K562 (cell line): ENCODE data around the gene NSF. TPM values are rescaled to one million over a fixed set of nuclear protein-coding genes. Genes with fewer than 3 reads are reported as not detected.

Experiments
- HLTF ChIP-seq: fragments of 450-650 bp; IDR thresholded peaks from 2 replicates; pipeline ENCODE4 v1.6.1; 2016
- NFIC ChIP-seq: fragments of 450-650 bp; IDR thresholded peaks from 2 replicates; pipeline ENCODE4 v1.6.1; 2017; ENCODE audit warnings: mild to moderate bottlenecking, inconsistent platforms
- TARDBP ChIP-seq: fragments of 450-650 bp; IDR thresholded peaks from 2 replicates; pipeline ENCODE4 v1.6.1; 2016
- ZBTB11 ChIP-seq, 3 experiments: fragments of 200-800 bp in 1 of 3; fragments of 250-450 bp in 1 of 3; fragments of 450-650 bp in 1 of 3; sonication (Bioruptor Pico) in 1 of 3; sonication (Bioruptor generic) in 1 of 3; formaldehyde crosslinking in 1 of 3; IDR thresholded peaks; 2 replicates each; pipeline versions ENCODE4 v1.6.1 to v1.8.0; 2016 to 2022; ENCODE audit warnings: mild to moderate bottlenecking in 2 of 3, missing genetic modification characterization in 2 of 3, missing compliant biosample characterization in 1 of 3, moderate library complexity in 1 of 3
- ZBTB7A ChIP-seq: IDR thresholded peaks from 2 replicates; pipeline ENCODE4 v1.6.1; 2011; ENCODE audit warnings: low read depth, mild to moderate bottlenecking, low read length, moderate library complexity, borderline replicate concordance; ENCODE audit not compliant: control insufficient read depth
- ZFX ChIP-seq: sonication (generic); formaldehyde crosslinking; IDR thresholded peaks from 2 replicates; pipeline ENCODE4 v1.8.0; 2022; ENCODE audit warnings: mild to moderate bottlenecking, missing genetic modification reagents, moderate library complexity
- ZNF282 ChIP-seq: sonication (generic); formaldehyde crosslinking; IDR thresholded peaks from 2 replicates; pipeline ENCODE4 v1.8.1; 2023; ENCODE audit warnings: missing genetic modification reagents
- ZNF766 ChIP-seq: fragments of 200-800 bp; sonication (Bioruptor generic); conservative IDR thresholded peaks from 2 replicates; pipeline ENCODE4 v1.6.1; 2016; ENCODE audit warnings: missing genetic modification characterization, missing compliant biosample characterization
- polyA plus RNA-seq, 8 experiments: library from polyadenylated mRNA; depleted of rRNA in 4 of 8; stranded (reverse) in 5 of 8; unstranded in 3 of 8; fragments of >200 nt; fragmentation: Nextera tagmentation in 2 of 8; fragmentation: Illumina TruSeq in 1 of 8; extraction: Ambion mirVana in 2 of 8; extraction: Trizol in 1 of 8; gene quantifications; 2 replicates each; pipeline versions ENCODE4 v1.2.1 to v1.2.3, GENCODE V29; 2011 to 2014; ENCODE audit warnings: inconsistent platforms in 1 of 8, missing spikeins in 1 of 8
- total RNA-seq, 7 experiments: library from RNA; depleted of rRNA in 6 of 7; stranded (reverse); fragments of >200 nt in 6 of 7; fragmentation: Illumina TruSeq in 2 of 7; extraction: Trizol in 2 of 7; gene quantifications; 2 replicates each; pipeline versions ENCODE4 v1.2.1 to v1.2.3, GENCODE V29; 2011 to 2021; ENCODE audit warnings: low replicate concordance in 1 of 7
- TF ChIP-seq, protein P1 (sequence below): fragments of 200-800 bp; sonication (Bioruptor generic); IDR thresholded peaks from 2 replicates; pipeline ENCODE4 v1.6.1; 2016; ENCODE audit warnings: missing genetic modification characterization, missing compliant biosample characterization

The NSF gene
- total and polyA plus RNA-seq, 9 of the 15 experiments (the other 6 are each of a cell fraction or from before 2014, with no cell fraction given): 16.7 to 39.8 (median 36.7) TPM

GRCh38 chr17:46774108-46774737 lies 183.8 kb downstream of the NSF start (continued):
- TF ChIP-seq ZBTB11 (CRISPR knock-in tag; IDR thresholded peaks at IDR 0.05) (no peak), ZNF766 (CRISPR knock-in tag) (no peak), HLTF (no peak), ZBTB7A (peak; percentile 16; the same call in 1 of the 2 replicates), ZFX (CRISPR knock-in tag) (0 out of 2 replicates have a peak, but pooled peaks have one; percentile 11), TARDBP (no peak), ZNF282 (0 out of 2 replicates have a peak, but pooled peaks have one; percentile 7), NFIC (peak; percentile 70)
- TF ChIP-seq, protein P1, sequence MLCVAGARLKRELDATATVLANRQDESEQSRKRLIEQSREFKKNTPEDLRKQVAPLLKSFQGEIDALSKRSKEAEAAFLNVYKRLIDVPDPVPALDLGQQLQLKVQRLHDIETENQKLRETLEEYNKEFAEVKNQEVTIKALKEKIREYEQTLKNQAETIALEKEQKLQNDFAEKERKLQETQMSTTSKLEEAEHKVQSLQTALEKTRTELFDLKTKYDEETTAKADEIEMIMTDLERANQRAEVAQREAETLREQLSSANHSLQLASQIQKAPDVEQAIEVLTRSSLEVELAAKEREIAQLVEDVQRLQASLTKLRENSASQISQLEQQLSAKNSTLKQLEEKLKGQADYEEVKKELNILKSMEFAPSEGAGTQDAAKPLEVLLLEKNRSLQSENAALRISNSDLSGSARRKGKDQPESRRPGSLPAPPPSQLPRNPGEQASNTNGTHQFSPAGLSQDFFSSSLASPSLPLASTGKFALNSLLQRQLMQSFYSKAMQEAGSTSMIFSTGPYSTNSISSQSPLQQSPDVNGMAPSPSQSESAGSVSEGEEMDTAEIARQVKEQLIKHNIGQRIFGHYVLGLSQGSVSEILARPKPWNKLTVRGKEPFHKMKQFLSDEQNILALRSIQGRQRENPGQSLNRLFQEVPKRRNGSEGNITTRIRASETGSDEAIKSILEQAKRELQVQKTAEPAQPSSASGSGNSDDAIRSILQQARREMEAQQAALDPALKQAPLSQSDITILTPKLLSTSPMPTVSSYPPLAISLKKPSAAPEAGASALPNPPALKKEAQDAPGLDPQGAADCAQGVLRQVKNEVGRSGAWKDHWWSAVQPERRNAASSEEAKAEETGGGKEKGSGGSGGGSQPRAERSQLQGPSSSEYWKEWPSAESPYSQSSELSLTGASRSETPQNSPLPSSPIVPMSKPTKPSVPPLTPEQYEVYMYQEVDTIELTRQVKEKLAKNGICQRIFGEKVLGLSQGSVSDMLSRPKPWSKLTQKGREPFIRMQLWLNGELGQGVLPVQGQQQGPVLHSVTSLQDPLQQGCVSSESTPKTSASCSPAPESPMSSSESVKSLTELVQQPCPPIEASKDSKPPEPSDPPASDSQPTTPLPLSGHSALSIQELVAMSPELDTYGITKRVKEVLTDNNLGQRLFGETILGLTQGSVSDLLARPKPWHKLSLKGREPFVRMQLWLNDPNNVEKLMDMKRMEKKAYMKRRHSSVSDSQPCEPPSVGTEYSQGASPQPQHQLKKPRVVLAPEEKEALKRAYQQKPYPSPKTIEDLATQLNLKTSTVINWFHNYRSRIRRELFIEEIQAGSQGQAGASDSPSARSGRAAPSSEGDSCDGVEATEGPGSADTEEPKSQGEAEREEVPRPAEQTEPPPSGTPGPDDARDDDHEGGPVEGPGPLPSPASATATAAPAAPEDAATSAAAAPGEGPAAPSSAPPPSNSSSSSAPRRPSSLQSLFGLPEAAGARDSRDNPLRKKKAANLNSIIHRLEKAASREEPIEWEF (CRISPR knock-in tag): 0 out of 2 replicates have a peak, but pooled peaks have one; percentile 53
